Measurements from ENCODE around the gene LYPD1. TPM values are rescaled to one million over a fixed set of nuclear protein-coding genes. Genes with fewer than 3 reads are reported as not detected.

Gene LYPD1
- total and polyA plus RNA-seq, 2 of the 4 experiments (the other 2 are of a cell fraction): 66.1 to 87.6 TPM

GRCh38 chr2:132611719-132612118, 58.3 kb downstream of the LYPD1 start:
- no peaks in the 10 kb centered on the region for H3K9me3 ChIP-seq (ENCODE audit: control insufficient read depth, insufficient read depth, low read length)
- H3K9me1 ChIP-seq (ENCODE audit: insufficient read depth, low read length): no peaks in the 10 kb centered on the region
- no peaks in the 10 kb centered on the region for H4K20me1 ChIP-seq (ENCODE audit: insufficient read depth, low read length)
- H2AFZ ChIP-seq (replicated peaks; ENCODE audit: low read length, poor library complexity): no peak overlapping the region
- TF ChIP-seq, protein P1, sequence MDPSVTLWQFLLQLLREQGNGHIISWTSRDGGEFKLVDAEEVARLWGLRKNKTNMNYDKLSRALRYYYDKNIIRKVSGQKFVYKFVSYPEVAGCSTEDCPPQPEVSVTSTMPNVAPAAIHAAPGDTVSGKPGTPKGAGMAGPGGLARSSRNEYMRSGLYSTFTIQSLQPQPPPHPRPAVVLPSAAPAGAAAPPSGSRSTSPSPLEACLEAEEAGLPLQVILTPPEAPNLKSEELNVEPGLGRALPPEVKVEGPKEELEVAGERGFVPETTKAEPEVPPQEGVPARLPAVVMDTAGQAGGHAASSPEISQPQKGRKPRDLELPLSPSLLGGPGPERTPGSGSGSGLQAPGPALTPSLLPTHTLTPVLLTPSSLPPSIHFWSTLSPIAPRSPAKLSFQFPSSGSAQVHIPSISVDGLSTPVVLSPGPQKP (IDR thresholded peaks at IDR 0.05; ENCODE audit: borderline replicate concordance, low read depth, low read length): no peak
- TF ChIP-seq CEBPB (IDR thresholded peaks at IDR 0.05; ENCODE audit: low read depth, low read length): no peak
- TF ChIP-seq BHLHE40 (IDR thresholded peaks at IDR 0.05; ENCODE audit: low read depth, low read length): no peak
- no peak for TF ChIP-seq RFX5 (IDR thresholded peaks at IDR 0.05; ENCODE audit: low read depth, low read length)
- TF ChIP-seq FOS (IDR thresholded peaks at IDR 0.05; ENCODE audit: low read depth, low read length): no peak
- TF ChIP-seq MAZ (IDR thresholded peaks at IDR 0.05; ENCODE audit: borderline replicate concordance, low read depth, low read length): no peak
- TF ChIP-seq SMC3 (IDR thresholded peaks at IDR 0.05; ENCODE audit: low read depth, low read length): no peak
- TF ChIP-seq RCOR1 (IDR thresholded peaks at IDR 0.05; ENCODE audit: insufficient replicate concordance, low read length): no peak
- no peak for TF ChIP-seq NFE2L2 (IDR thresholded peaks at IDR 0.05; ENCODE audit: low read depth, low read length)
- no peak for TF ChIP-seq RAD21 (IDR thresholded peaks at IDR 0.05; ENCODE audit: low read length)
- TF ChIP-seq USF2 (IDR thresholded peaks at IDR 0.05; ENCODE audit: low read depth, low read length): no peak
- TF ChIP-seq MXI1 (IDR thresholded peaks at IDR 0.05; ENCODE audit: borderline replicate concordance, low read depth, low read length): no peak
- no peak overlapping the region for H3K4me2 ChIP-seq (ENCODE audit: low read depth, low read length)
- H2BK5ac ChIP-seq (ENCODE audit: low read depth, low read length, poor library complexity, severe bottlenecking): no peak overlapping the region
- in situ Hi-C loops (cut with MboI; ENCODE audit: low sequenced_read_pairs) (no loop called here), intact Hi-C loops (cut with micrococcal nuclease) (no loop called here), dilution Hi-C loops (cut with HindIII; ENCODE audit: low sequenced_read_pairs, unreplicated experiment) (no loop called here)
- WGBS, 2 experiments (ENCODE audit: extremely low coverage in 2 of 2, insufficient read length in 1 of 2): 80% methylated on average over 1 of the region's 2 CpGs; no CpG with 5 or more reads in 1 of the 2 experiments
- H3K4ac ChIP-seq (ENCODE audit: low read depth, low read length): no peak overlapping the region
- no peak overlapping the region for H3K23ac ChIP-seq (ENCODE audit: low read depth, low read length)
- no peaks in the 10 kb centered on the region for H3K36me3 ChIP-seq (ENCODE audit: control insufficient read depth, insufficient read depth, low read length)
- H4K5ac ChIP-seq (ENCODE audit: low read depth, low read length): no peak overlapping the region
- no peak overlapping the region for H3K27ac ChIP-seq (ENCODE audit: insufficient read depth, low read length)
- ChIA-PET POLR2A (ENCODE audit: unreplicated experiment) (no interaction called here), CTCF (interaction anchor here (0.6 to 0.7 kb wide), 2 partner anchors 1467 to 1742 kb away, joined by 3 read pairs; no protein-coding TSS in a partner anchor)
- no peak for ATAC-seq (ENCODE audit: low read depth)
- H2BK120ac ChIP-seq (ENCODE audit: low read depth, low read length): no peak overlapping the region
- no peak overlapping the region; the same call in 2 of the 3 replicates for H2BK15ac ChIP-seq (ENCODE audit: low read depth, low read length)
- H2AK5ac ChIP-seq (ENCODE audit: low read depth, low read length): no peak overlapping the region
- no peak overlapping the region for H3K4me3 ChIP-seq (ENCODE audit: insufficient read depth, low read depth, low read length)
- H4K8ac ChIP-seq (ENCODE audit: low read depth in 2 of 2, low read length in 2 of 2): no peak overlapping the region
- H2BK20ac ChIP-seq (ENCODE audit: low read depth, low read length): no peak overlapping the region
- no peaks in the 10 kb centered on the region for H3K4me1 ChIP-seq (ENCODE audit: control insufficient read depth, insufficient read depth, low read length)
- peaks cover 21% of the 10 kb centered on the region for H3K27me3 ChIP-seq (ENCODE audit: control insufficient read depth, insufficient read depth, low read length)
- no peak overlapping the region for H3K56ac ChIP-seq (ENCODE audit: extremely low read depth, insufficient read depth, low read length)
- H4K91ac ChIP-seq (ENCODE audit: insufficient read depth, low read depth, low read length): no peak overlapping the region
- no peak overlapping the region for H2AK9ac ChIP-seq (replicated peaks; ENCODE audit: low read depth, low read length, poor library complexity)
- H3K79me1 ChIP-seq (ENCODE audit: low read depth in 1 of 2, low read length in 2 of 2): no peaks in the 10 kb centered on the region
- no peak overlapping the region for H3K9ac ChIP-seq (ENCODE audit: low read depth, low read length)
- BruUV-seq (replicated peaks): no TSS peak
- no peak for DNase-seq
- no peak overlapping the region for H3K14ac ChIP-seq (replicated peaks; ENCODE audit: low read depth, low read length)
- no peak overlapping the region for H3K18ac ChIP-seq (ENCODE audit: low read depth, low read length)

All from IMR-90 (cell line).